GM12878 (cell line): ENCODE measurements around the gene ACVR1C.

Experiments used
- CBX5 ChIP-seq: sonication (generic); IDR thresholded peaks from 2 replicates; pipeline ENCODE4 v1.6.1; 2016; ENCODE audit warnings: low read depth, moderate library complexity, mild to moderate bottlenecking, inconsistent platforms
- EZH2 ChIP-seq: IDR thresholded peaks from 2 replicates; pipeline ENCODE4 v1.6.1; 2012; ENCODE audit warnings: low read depth, mild to moderate bottlenecking, control low read depth, inconsistent platforms, low read length, borderline replicate concordance; ENCODE audit not compliant: control insufficient read depth
- HDAC6 ChIP-seq: fragments of 200-600 bp; sonication (generic); IDR thresholded peaks from one replicate; pipeline ENCODE4 v1.8.0; 2017; ENCODE audit warnings: antibody characterized with exemption; ENCODE audit not compliant: unreplicated experiment
- JUND ChIP-seq: IDR thresholded peaks from 2 replicates; pipeline ENCODE4 v1.6.1; 2012; ENCODE audit warnings: low read depth, mild to moderate bottlenecking, low read length, improper control_type of control experiment, moderate library complexity
- KDM1A ChIP-seq: fragments of 200-600 bp; sonication (generic); IDR thresholded peaks from 2 replicates; pipeline ENCODE4 v1.6.1; 2016; ENCODE audit warnings: borderline replicate concordance
- MXI1 ChIP-seq: fragments of 150-350 bp; IDR thresholded peaks from 2 replicates; pipeline ENCODE4 v1.6.1; 2011; ENCODE audit warnings: low read depth, mild to moderate bottlenecking, inconsistent platforms, low read length, improper control_type of control experiment
- NRF1 ChIP-seq: conservative IDR thresholded peaks from 2 replicates; pipeline ENCODE4 v1.6.1; 2011; ENCODE audit warnings: mild to moderate bottlenecking, low read depth, low read length, improper control_type of control experiment
- YY1 ChIP-seq: IDR thresholded peaks from 2 replicates; pipeline ENCODE4 v1.6.1; 2011; ENCODE audit warnings: low read depth, mild to moderate bottlenecking, low read length

- TF ChIP-seq YY1 (no peak), CBX5 (no peak), MXI1 (no peak), HDAC6 (no peak), NRF1 (no peak), EZH2 (no peak), JUND (no peak), KDM1A (no peak)
Observed at GRCh38 chr2:157540102-157540501, 88.6 kb downstream of the ACVR1C start.
